GM23338 (cell line): ENCODE measurements around the gene AANAT. TPM values are rescaled to one million over a fixed set of nuclear protein-coding genes. Genes with fewer than 3 reads are reported as not detected.

Source experiments
- ATAC-seq: fragments of 200-7000 bp; cut with Tn5 transposase; 3 replicates; pipeline ENCODE4 v1.9.1; 2020
- DNase-seq: peaks from one replicate; pipeline ENCODE4 v3.0.0-alpha.2; 2015; ENCODE audit warnings: low spot score
- H2AFZ ChIP-seq: fragments of 200-600 bp; sonication (generic); 2 replicates; pipeline ENCODE4 v1.8.0; 2016; ENCODE audit warnings: antibody characterized with exemption, mild to moderate bottlenecking, moderate library complexity
- H3F3A ChIP-seq: fragments of 200-600 bp; sonication (generic); replicated peaks from 2 replicates; pipeline ENCODE4 v1.8.0; 2017; ENCODE audit warnings: antibody characterized with exemption, mixed run types, low read depth
- H3K27ac ChIP-seq: fragments of 200-600 bp; sonication (generic); 2 replicates; pipeline ENCODE4 v1.6.1; 2016; ENCODE audit warnings: low read depth
- H3K27me3 ChIP-seq: fragments of 200-600 bp; sonication (generic); 2 replicates; pipeline ENCODE4 v1.8.0; 2016; ENCODE audit warnings: mild to moderate bottlenecking, mixed run types, moderate library complexity; ENCODE audit not compliant: insufficient read depth
- H3K36me3 ChIP-seq: fragments of 200-600 bp; sonication (generic); 2 replicates; pipeline ENCODE4 v1.8.0; 2016; ENCODE audit warnings: mild to moderate bottlenecking; ENCODE audit not compliant: insufficient read depth
- H3K4me1 ChIP-seq: fragments of 200-600 bp; sonication (generic); 2 replicates; pipeline ENCODE4 v1.8.0; 2016; ENCODE audit warnings: mild to moderate bottlenecking, moderate library complexity; ENCODE audit not compliant: insufficient read depth
- H3K4me2 ChIP-seq: fragments of 200-600 bp; sonication (generic); 2 replicates; pipeline ENCODE4 v1.7.1; 2017; ENCODE audit warnings: mixed run types
- H3K4me3 ChIP-seq: fragments of 200-600 bp; sonication (generic); 2 replicates; pipeline ENCODE4 v1.6.1; 2016; ENCODE audit warnings: mixed run types
- H3K79me2 ChIP-seq: fragments of 200-600 bp; sonication (generic); replicated peaks from 2 replicates; pipeline ENCODE4 v1.8.0; 2017; ENCODE audit warnings: mild to moderate bottlenecking; ENCODE audit not compliant: insufficient read depth
- H3K9me2 ChIP-seq: fragments of 200-600 bp; sonication (generic); 2 replicates; pipeline ENCODE4 v1.8.0; 2017; ENCODE audit not compliant: insufficient read depth
- H4K20me1 ChIP-seq: fragments of 200-600 bp; sonication (generic); replicated peaks from 2 replicates; pipeline ENCODE4 v1.8.0; 2017; ENCODE audit warnings: mild to moderate bottlenecking; ENCODE audit not compliant: insufficient read depth
- H3K27ac Mint-ChIP-seq: 2 replicates; pipeline ENCODE4 v1.8.0; 2020; ENCODE audit warnings: inconsistent platforms, mild to moderate bottlenecking, moderate library complexity, mixed read lengths
- H3K27me3 Mint-ChIP-seq: 3 replicates; pipeline ENCODE4 v1.8.0; 2022; ENCODE audit warnings: low read depth, mild to moderate bottlenecking, moderate library complexity, mixed read lengths, inconsistent platforms; ENCODE audit not compliant: insufficient read depth, poor library complexity
- H3K36me3 Mint-ChIP-seq: 3 replicates; pipeline ENCODE4 v1.8.0; 2021; ENCODE audit warnings: low read depth, mild to moderate bottlenecking, inconsistent platforms, moderate library complexity, mixed read lengths
- H3K4me1 Mint-ChIP-seq: 3 replicates; pipeline ENCODE4 v1.8.0; 2020; ENCODE audit warnings: mild to moderate bottlenecking, inconsistent platforms, mixed read lengths
- H3K4me3 Mint-ChIP-seq: 3 replicates; pipeline ENCODE4 v1.8.0; 2021; ENCODE audit warnings: moderate library complexity, mild to moderate bottlenecking, inconsistent platforms, mixed read lengths
- H3K9me3 Mint-ChIP-seq: 3 replicates; pipeline ENCODE4 v1.8.0; 2020; ENCODE audit warnings: moderate library complexity, mild to moderate bottlenecking, inconsistent platforms, mixed read lengths
- EZH2 ChIP-seq: fragments of 200-600 bp; sonication (generic); IDR thresholded peaks from one replicate; pipeline ENCODE4 v1.8.0; 2017; ENCODE audit warnings: antibody characterized with exemption, mild to moderate bottlenecking, low read depth; ENCODE audit not compliant: unreplicated experiment
- JUNB ChIP-seq: IDR thresholded peaks from one replicate; pipeline ENCODE4 v1.6.1; 2016; ENCODE audit warnings: antibody characterized with exemption; ENCODE audit not compliant: unreplicated experiment
- POLR2AphosphoS5 ChIP-seq: IDR thresholded peaks from 2 replicates; pipeline ENCODE4 v1.6.1; 2016; ENCODE audit warnings: antibody characterized with exemption, low read depth
- STAT1 ChIP-seq: IDR thresholded peaks from one replicate; pipeline ENCODE4 v1.6.1; 2016; ENCODE audit warnings: antibody characterized with exemption; ENCODE audit not compliant: unreplicated experiment
- ZNF114 ChIP-seq: fragments of 250-450 bp; sonication (Bioruptor Pico); IDR thresholded peaks from 2 replicates; pipeline ENCODE4 v1.5.0; 2020; ENCODE audit warnings: mild to moderate bottlenecking, moderate library complexity
- polyA plus RNA-seq: library from polyadenylated mRNA; unstranded; fragments of >200 nt; fragmentation: Nextera tagmentation; extraction: Ambion mirVana; gene quantifications from 2 replicates; pipeline ENCODE4 v1.2.1, GENCODE V29; 2016
- total RNA-seq: library from RNA; depleted of rRNA; stranded (reverse); fragments of >200 nt; shearing (Covaris generic); gene quantifications from 2 replicates; pipeline ENCODE4 v1.2.3, GENCODE V29; 2014
- TF ChIP-seq, protein P1 (sequence below): fragments of 250-450 bp; sonication (Bioruptor Pico); IDR thresholded peaks from 2 replicates; pipeline ENCODE4 v1.5.0; 2020; ENCODE audit warnings: mild to moderate bottlenecking, moderate library complexity
- TF ChIP-seq, protein P2 (sequence below), 2 experiments: fragments of 200-600 bp in 1 of 2; sonication (generic) in 1 of 2; conservative IDR thresholded peaks; 2 replicates each; pipeline versions ENCODE4 v1.5.1 to v1.6.1; 2016 to 2017; ENCODE audit warnings: antibody characterized with exemption in 2 of 2, low read depth in 2 of 2, mild to moderate bottlenecking in 2 of 2, moderate library complexity in 1 of 2

AANAT gene
- total and polyA plus RNA-seq, 2 experiments from 2014 or later = 0.28 to 1.0 TPM

DNA sequence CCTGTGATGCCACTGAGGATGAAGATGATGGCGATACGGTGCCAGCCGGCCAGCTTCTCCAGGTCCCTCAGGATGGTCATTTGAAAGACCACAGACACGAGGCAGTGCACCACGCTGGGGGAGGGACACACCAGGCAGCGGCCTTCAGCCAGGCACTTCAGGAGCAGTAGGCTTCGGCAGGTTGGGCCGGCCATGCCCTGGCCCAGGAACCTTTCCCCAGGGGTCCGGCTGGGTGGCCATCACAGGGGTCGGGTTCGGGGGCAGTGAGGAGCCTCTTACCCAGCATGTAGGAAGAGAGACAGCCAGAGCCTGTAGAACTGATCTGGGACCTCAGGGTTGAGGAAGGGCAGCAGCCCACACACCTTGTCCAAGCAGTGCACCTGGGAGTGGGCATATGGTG, 5.3 kb downstream of the AANAT start:
- H3K4me1 ChIP-seq = no peaks in the 10 kb centered on the region
- H3K9me2 ChIP-seq = no peaks in the 10 kb centered on the region
- TF ChIP-seq JUNB (no peak), STAT1 (no peak), POLR2AphosphoS5 (no peak), ZNF114 (no peak), EZH2 (no peak)
- TF ChIP-seq, protein P1, sequence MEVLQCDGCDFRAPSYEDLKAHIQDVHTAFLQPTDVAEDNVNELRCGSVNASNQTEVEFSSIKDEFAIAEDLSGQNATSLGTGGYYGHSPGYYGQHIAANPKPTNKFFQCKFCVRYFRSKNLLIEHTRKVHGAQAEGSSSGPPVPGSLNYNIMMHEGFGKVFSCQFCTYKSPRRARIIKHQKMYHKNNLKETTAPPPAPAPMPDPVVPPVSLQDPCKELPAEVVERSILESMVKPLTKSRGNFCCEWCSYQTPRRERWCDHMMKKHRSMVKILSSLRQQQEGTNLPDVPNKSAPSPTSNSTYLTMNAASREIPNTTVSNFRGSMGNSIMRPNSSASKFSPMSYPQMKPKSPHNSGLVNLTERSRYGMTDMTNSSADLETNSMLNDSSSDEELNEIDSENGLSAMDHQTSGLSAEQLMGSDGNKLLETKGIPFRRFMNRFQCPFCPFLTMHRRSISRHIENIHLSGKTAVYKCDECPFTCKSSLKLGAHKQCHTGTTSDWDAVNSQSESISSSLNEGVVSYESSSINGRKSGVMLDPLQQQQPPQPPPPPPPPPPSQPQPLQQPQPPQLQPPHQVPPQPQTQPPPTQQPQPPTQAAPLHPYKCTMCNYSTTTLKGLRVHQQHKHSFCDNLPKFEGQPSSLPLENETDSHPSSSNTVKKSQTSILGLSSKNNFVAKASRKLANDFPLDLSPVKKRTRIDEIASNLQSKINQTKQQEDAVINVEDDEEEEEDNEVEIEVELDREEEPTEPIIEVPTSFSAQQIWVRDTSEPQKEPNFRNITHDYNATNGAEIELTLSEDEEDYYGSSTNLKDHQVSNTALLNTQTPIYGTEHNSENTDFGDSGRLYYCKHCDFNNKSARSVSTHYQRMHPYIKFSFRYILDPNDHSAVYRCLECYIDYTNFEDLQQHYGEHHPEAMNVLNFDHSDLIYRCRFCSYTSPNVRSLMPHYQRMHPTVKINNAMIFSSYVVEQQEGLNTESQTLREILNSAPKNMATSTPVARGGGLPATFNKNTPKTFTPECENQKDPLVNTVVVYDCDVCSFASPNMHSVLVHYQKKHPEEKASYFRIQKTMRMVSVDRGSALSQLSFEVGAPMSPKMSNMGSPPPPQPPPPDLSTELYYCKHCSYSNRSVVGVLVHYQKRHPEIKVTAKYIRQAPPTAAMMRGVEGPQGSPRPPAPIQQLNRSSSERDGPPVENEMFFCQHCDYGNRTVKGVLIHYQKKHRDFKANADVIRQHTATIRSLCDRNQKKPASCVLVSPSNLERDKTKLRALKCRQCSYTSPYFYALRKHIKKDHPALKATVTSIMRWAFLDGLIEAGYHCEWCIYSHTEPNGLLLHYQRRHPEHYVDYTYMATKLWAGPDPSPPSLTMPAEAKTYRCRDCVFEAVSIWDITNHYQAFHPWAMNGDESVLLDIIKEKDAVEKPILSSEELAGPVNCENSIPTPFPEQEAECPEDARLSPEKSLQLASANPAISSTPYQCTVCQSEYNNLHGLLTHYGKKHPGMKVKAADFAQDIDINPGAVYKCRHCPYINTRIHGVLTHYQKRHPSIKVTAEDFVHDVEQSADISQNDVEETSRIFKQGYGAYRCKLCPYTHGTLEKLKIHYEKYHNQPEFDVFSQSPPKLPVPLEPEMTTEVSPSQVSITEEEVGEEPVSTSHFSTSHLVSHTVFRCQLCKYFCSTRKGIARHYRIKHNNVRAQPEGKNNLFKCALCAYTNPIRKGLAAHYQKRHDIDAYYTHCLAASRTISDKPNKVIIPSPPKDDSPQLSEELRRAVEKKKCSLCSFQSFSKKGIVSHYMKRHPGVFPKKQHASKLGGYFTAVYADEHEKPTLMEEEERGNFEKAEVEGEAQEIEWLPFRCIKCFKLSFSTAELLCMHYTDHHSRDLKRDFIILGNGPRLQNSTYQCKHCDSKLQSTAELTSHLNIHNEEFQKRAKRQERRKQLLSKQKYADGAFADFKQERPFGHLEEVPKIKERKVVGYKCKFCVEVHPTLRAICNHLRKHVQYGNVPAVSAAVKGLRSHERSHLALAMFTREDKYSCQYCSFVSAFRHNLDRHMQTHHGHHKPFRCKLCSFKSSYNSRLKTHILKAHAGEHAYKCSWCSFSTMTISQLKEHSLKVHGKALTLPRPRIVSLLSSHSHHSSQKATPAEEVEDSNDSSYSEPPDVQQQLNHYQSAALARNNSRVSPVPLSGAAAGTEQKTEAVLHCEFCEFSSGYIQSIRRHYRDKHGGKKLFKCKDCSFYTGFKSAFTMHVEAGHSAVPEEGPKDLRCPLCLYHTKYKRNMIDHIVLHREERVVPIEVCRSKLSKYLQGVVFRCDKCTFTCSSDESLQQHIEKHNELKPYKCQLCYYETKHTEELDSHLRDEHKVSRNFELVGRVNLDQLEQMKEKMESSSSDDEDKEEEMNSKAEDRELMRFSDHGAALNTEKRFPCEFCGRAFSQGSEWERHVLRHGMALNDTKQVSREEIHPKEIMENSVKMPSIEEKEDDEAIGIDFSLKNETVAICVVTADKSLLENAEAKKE (CRISPR knock-in tag) = no peak
- TF ChIP-seq, protein P2, sequence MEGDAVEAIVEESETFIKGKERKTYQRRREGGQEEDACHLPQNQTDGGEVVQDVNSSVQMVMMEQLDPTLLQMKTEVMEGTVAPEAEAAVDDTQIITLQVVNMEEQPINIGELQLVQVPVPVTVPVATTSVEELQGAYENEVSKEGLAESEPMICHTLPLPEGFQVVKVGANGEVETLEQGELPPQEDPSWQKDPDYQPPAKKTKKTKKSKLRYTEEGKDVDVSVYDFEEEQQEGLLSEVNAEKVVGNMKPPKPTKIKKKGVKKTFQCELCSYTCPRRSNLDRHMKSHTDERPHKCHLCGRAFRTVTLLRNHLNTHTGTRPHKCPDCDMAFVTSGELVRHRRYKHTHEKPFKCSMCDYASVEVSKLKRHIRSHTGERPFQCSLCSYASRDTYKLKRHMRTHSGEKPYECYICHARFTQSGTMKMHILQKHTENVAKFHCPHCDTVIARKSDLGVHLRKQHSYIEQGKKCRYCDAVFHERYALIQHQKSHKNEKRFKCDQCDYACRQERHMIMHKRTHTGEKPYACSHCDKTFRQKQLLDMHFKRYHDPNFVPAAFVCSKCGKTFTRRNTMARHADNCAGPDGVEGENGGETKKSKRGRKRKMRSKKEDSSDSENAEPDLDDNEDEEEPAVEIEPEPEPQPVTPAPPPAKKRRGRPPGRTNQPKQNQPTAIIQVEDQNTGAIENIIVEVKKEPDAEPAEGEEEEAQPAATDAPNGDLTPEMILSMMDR (conservative IDR thresholded peaks at IDR 0.05; ENCODE audit: low read depth in 2 of 2) = no peak
- H3K36me3 Mint-ChIP-seq = peaks cover 7% of the 10 kb centered on the region; the same call in 1 of the 3 replicates
- no peaks in the 10 kb centered on the region; the same call in 2 of the 3 replicates for H3K4me1 Mint-ChIP-seq
- DNase-seq (no peak), ATAC-seq (no peak)
- H3K27ac Mint-ChIP-seq = no peak overlapping the region
- no peak overlapping the region for H2AFZ ChIP-seq
- peaks cover 10% of the 10 kb centered on the region for H3K27me3 Mint-ChIP-seq
- H3K4me3 ChIP-seq = no peak overlapping the region
- H3K27me3 ChIP-seq = no peaks in the 10 kb centered on the region
- no peaks in the 10 kb centered on the region for H3F3A ChIP-seq
- no peak overlapping the region for H3K4me3 Mint-ChIP-seq
- H3K9me3 Mint-ChIP-seq = no peaks in the 10 kb centered on the region; the same call in 1 of the 3 replicates
- no peak overlapping the region for H3K27ac ChIP-seq
- no peak overlapping the region for H3K4me2 ChIP-seq
- H4K20me1 ChIP-seq = no peaks in the 10 kb centered on the region
- H3K36me3 ChIP-seq = no peaks in the 10 kb centered on the region
- no peaks in the 10 kb centered on the region for H3K79me2 ChIP-seq
